ENCODE data around the gene CNTN5. TPM values are rescaled to one million over a fixed set of nuclear protein-coding genes. Genes with fewer than 3 reads are reported as not detected.

The CNTN5 gene
- total RNA-seq, 4 donors from 2014 or later, result 0.51 to 2.3 (median 0.58) TPM; not detected in 1

- Histone ChIP-seq H3K27me3 (no peaks in the 10 kb centered on the region), H3K4me3 (no peak overlapping the region), H3K36me3 (no peaks in the 10 kb centered on the region), H3K9me3 (no peaks in the 10 kb centered on the region), H3K4me1 (no peaks in the 10 kb centered on the region), H3K27ac (no peak overlapping the region)
- intact Hi-C loops (cut with DNase I; ENCODE audit: low total_unique reads), result no loop called here
- TF ChIP-seq CTCF (IDR thresholded peaks at IDR 0.05) (no peak), POLR2A (IDR thresholded peaks at IDR 0.05) (no peak)
- no peak for DNase-seq
Observed at GRCh38 chr11:99706848-99707247, 686.1 kb downstream of the CNTN5 start.

- Histone ChIP-seq H3K9me3 (no peaks in the 10 kb centered on the region), H3K36me3 (no peaks in the 10 kb centered on the region), H3K27me3 (no peaks in the 10 kb centered on the region), H3K4me1 (no peaks in the 10 kb centered on the region), H3K4me3 (no peak overlapping the region), H3K27ac (no peak overlapping the region)
- no peak for DNase-seq
- TF ChIP-seq POLR2A (IDR thresholded peaks at IDR 0.05) (no peak), CTCF (IDR thresholded peaks at IDR 0.05) (no peak)
- intact Hi-C loops (cut with DNase I; ENCODE audit: low total_unique reads), result no loop called here
Observed at GRCh38 chr11:99708928-99709672, 688.4 kb downstream of the CNTN5 start.

GRCh38 chr11:99716302-99716701, 695.6 kb downstream of the CNTN5 start:
- H3K4me1 ChIP-seq, result no peaks in the 10 kb centered on the region
- TF ChIP-seq POLR2A (IDR thresholded peaks at IDR 0.05) (no peak), CTCF (IDR thresholded peaks at IDR 0.05) (no peak)
- H3K27ac ChIP-seq, result no peak overlapping the region
- no peaks in the 10 kb centered on the region for H3K27me3 ChIP-seq
- H3K9me3 ChIP-seq, result no peaks in the 10 kb centered on the region
- no peak overlapping the region for H3K4me3 ChIP-seq
- intact Hi-C loops (cut with DNase I; ENCODE audit: low total_unique reads), result no loop called here
- DNase-seq, result no peak
- no peaks in the 10 kb centered on the region for H3K36me3 ChIP-seq

- H3K36me3 ChIP-seq, result no peaks in the 10 kb centered on the region
- H3K9me3 ChIP-seq, result no peaks in the 10 kb centered on the region
- H3K4me3 ChIP-seq, result no peak overlapping the region
- no peak for DNase-seq
- intact Hi-C loops (cut with DNase I; ENCODE audit: low total_unique reads), result no loop called here
- H3K27ac ChIP-seq, result no peak overlapping the region
- H3K27me3 ChIP-seq, result no peaks in the 10 kb centered on the region
- no peaks in the 10 kb centered on the region for H3K4me1 ChIP-seq
- TF ChIP-seq POLR2A (IDR thresholded peaks at IDR 0.05) (no peak), CTCF (IDR thresholded peaks at IDR 0.05) (no peak)
Observed at GRCh38 chr11:99718291-99718690, 697.5 kb downstream of the CNTN5 start.

- intact Hi-C loops (cut with DNase I; ENCODE audit: low total_unique reads), result no loop called here
- no peak for DNase-seq
- H3K4me3 ChIP-seq, result no peak overlapping the region
- no peaks in the 10 kb centered on the region for H3K27me3 ChIP-seq
- H3K36me3 ChIP-seq, result no peaks in the 10 kb centered on the region
- H3K27ac ChIP-seq, result no peak overlapping the region
- no peaks in the 10 kb centered on the region for H3K9me3 ChIP-seq
- no peaks in the 10 kb centered on the region for H3K4me1 ChIP-seq
- TF ChIP-seq CTCF (IDR thresholded peaks at IDR 0.05) (peak in 2 of 4 experiments; percentile 20 to 42), POLR2A (IDR thresholded peaks at IDR 0.05) (no peak)
Observed at GRCh38 chr11:99739464-99740089, 718.8 kb downstream of the CNTN5 start.

All from uterus (tissue), 4 donors.